SU-DHL-6 (cell line): ENCODE results near the gene MACF1.

ENCODE experiments used
- H2AFZ ChIP-seq: fragments of 200-600 bp; sonication (generic); 2 replicates; pipeline ENCODE4 v1.6.1; 2014; ENCODE audit warnings: low read depth, mild to moderate bottlenecking, moderate library complexity, mixed read lengths, antibody characterized with exemption, low read length; ENCODE audit not compliant: severe bottlenecking
- H3F3A ChIP-seq: fragments of 200-600 bp; shearing (Covaris generic); 2 replicates; pipeline ENCODE4 v1.6.0; 2016; ENCODE audit warnings: antibody characterized with exemption, mild to moderate bottlenecking; ENCODE audit not compliant: insufficient read depth
- H3K27ac ChIP-seq: fragments of 200-600 bp; sonication (generic); 2 replicates; pipeline ENCODE4 v1.5.1; 2016; ENCODE audit warnings: low read depth, mild to moderate bottlenecking, low read length, moderate library complexity, mixed read lengths
- H3K27me3 ChIP-seq: fragments of 200-600 bp; sonication (generic), shearing (Covaris generic); 2 replicates; pipeline ENCODE4 v1.6.0; 2014; ENCODE audit warnings: mild to moderate bottlenecking, low read length
- H3K36me3 ChIP-seq: fragments of 200-600 bp; sonication (generic); 2 replicates; pipeline ENCODE4 v1.6.1; 2014; ENCODE audit warnings: mild to moderate bottlenecking, low read length, mixed read lengths
- H3K4me2 ChIP-seq: fragments of 300-600, 200-600 bp; shearing (Covaris generic), sonication (generic); 2 replicates; pipeline ENCODE4 v1.6.0; 2014; ENCODE audit warnings: low read length, low read depth, mild to moderate bottlenecking; ENCODE audit not compliant: poor library complexity, severe bottlenecking
- H3K4me3 ChIP-seq: fragments of 200-600 bp; sonication (generic); 2 replicates; pipeline ENCODE4 v1.5.1; 2014; ENCODE audit warnings: antibody characterized with exemption, low read length, mild to moderate bottlenecking, mixed read lengths; ENCODE audit not compliant: insufficient read depth, poor library complexity, severe bottlenecking
- H3K79me2 ChIP-seq: fragments of 200-600 bp; sonication (generic); 2 replicates; pipeline ENCODE4 v1.6.1; 2014; ENCODE audit warnings: mild to moderate bottlenecking, low read length, moderate library complexity; ENCODE audit not compliant: insufficient read depth
- H3K9ac ChIP-seq: fragments of 200-600 bp; sonication (generic); 2 replicates; pipeline ENCODE4 v1.7.0; 2014; ENCODE audit warnings: mild to moderate bottlenecking, low read length
- H3K9me2 ChIP-seq: fragments of 200-600 bp; sonication (generic); replicated peaks from 2 replicates; pipeline ENCODE4 v1.6.1; 2014; ENCODE audit warnings: low read length; ENCODE audit not compliant: insufficient read depth
- H3K9me3 ChIP-seq: fragments of 200-600 bp; sonication (generic); 2 replicates; pipeline ENCODE4 v1.6.1; 2014; ENCODE audit warnings: low read length, mixed read lengths; ENCODE audit not compliant: insufficient read depth
- H4K20me1 ChIP-seq: fragments of 200-600 bp; sonication (generic); 2 replicates; pipeline ENCODE4 v1.6.1; 2014; ENCODE audit warnings: low read depth, mild to moderate bottlenecking, antibody characterized with exemption, low read length, moderate library complexity, mixed read lengths
- EZH2phosphoT487 ChIP-seq: fragments of 200-600 bp; sonication (generic), shearing (Covaris generic); conservative IDR thresholded peaks from 2 replicates; pipeline ENCODE4 v1.6.1; 2018; ENCODE audit warnings: mild to moderate bottlenecking, antibody characterized with exemption, low read length, moderate library complexity, mixed read lengths
- TF ChIP-seq, protein P1 (sequence below): fragments of 200-600 bp; sonication (generic); IDR thresholded peaks from one replicate; pipeline ENCODE4 v1.5.1; 2017; ENCODE audit warnings: antibody characterized with exemption, mild to moderate bottlenecking, low read length, moderate library complexity; ENCODE audit not compliant: insufficient read depth, poor library complexity, severe bottlenecking

The MACF1 gene

DNA sequence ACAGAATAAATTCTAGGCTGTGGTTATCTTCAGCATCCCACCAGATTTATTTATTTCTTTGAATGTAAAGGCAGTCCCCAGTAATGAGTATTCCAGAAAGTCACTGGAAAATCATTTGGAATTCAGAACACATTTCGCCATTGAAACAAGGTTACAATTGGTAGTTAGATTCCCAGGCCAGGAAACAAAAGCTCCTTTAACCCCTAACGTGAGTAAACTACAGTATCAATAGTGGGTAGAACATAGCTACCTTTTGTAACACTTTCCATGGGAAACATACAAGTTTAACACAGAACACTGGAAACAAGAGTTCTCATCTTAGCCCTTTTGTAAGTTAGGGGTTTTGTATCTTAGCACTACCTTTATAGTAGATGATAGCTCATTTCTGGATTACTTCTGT, 233.5 kb downstream of the MACF1 start:
- Histone ChIP-seq H3K79me2 (no peaks in the 10 kb centered on the region), H2AFZ (no peak overlapping the region), H3K9me2 (no peaks in the 10 kb centered on the region), H3K4me3 (no peak overlapping the region), H3K27me3 (no peaks in the 10 kb centered on the region), H3F3A (0 out of 2 replicates have a peak, but pooled peaks cover 3% of the 10 kb centered on the region), H4K20me1 (no peaks in the 10 kb centered on the region), H3K9ac (no peak overlapping the region), H3K9me3 (no peaks in the 10 kb centered on the region), H3K27ac (no peak overlapping the region), H3K36me3 (peaks cover 50% of the 10 kb centered on the region), H3K4me2 (no peak overlapping the region)
- TF ChIP-seq EZH2phosphoT487, result no peak
- TF ChIP-seq, protein P1, sequence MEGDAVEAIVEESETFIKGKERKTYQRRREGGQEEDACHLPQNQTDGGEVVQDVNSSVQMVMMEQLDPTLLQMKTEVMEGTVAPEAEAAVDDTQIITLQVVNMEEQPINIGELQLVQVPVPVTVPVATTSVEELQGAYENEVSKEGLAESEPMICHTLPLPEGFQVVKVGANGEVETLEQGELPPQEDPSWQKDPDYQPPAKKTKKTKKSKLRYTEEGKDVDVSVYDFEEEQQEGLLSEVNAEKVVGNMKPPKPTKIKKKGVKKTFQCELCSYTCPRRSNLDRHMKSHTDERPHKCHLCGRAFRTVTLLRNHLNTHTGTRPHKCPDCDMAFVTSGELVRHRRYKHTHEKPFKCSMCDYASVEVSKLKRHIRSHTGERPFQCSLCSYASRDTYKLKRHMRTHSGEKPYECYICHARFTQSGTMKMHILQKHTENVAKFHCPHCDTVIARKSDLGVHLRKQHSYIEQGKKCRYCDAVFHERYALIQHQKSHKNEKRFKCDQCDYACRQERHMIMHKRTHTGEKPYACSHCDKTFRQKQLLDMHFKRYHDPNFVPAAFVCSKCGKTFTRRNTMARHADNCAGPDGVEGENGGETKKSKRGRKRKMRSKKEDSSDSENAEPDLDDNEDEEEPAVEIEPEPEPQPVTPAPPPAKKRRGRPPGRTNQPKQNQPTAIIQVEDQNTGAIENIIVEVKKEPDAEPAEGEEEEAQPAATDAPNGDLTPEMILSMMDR, result no peak

DNA sequence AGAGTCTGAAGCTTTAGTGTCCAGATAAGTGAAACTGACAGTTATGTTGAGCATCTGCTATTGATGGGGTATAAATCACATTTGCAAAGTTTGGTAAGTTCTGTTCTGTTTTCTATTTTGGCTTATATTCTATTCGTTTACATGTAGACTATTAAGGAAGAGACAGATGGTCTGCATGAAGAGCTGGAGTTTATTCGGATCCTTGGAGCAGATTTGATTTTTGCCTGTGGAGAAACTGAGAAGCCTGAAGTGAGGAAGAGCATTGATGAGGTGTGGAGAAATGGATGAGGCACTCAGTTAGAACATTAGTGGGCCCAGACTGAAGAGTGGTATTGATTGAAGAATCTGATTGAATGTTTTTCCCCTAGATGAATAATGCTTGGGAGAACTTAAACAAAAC, 236.4 kb downstream of the MACF1 start:
- Histone ChIP-seq H3F3A (no peaks in the 10 kb centered on the region), H4K20me1 (no peaks in the 10 kb centered on the region), H3K9ac (no peak overlapping the region), H3K79me2 (no peaks in the 10 kb centered on the region), H3K9me2 (no peaks in the 10 kb centered on the region), H2AFZ (no peak overlapping the region), H3K9me3 (no peaks in the 10 kb centered on the region), H3K36me3 (peaks cover 45% of the 10 kb centered on the region), H3K27ac (no peak overlapping the region), H3K4me3 (no peak overlapping the region), H3K27me3 (no peaks in the 10 kb centered on the region), H3K4me2 (no peak overlapping the region)
- TF ChIP-seq EZH2phosphoT487, result no peak
- TF ChIP-seq, protein P1, result no peak

DNA sequence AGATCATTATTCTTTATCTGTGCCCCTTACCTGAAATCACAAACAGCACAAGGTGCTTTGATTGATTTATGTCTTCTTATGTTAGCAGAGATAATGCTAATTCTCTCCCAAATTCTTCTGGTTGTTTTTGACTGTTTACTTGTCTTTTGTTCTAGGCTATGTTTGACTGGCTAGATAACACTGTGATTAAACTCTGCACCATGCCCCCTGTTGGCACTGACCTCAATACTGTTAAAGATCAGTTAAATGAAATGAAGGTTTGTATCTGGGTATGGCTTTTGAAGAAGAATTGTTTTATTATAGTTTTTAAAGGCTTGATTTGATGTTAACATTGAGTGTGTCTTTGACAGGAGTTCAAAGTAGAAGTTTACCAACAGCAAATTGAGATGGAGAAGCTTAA, 237.3 kb downstream of the MACF1 start:
- Histone ChIP-seq H2AFZ (no peak overlapping the region), H4K20me1 (no peaks in the 10 kb centered on the region), H3K27ac (no peak overlapping the region), H3K4me3 (no peak overlapping the region), H3K9me2 (no peaks in the 10 kb centered on the region), H3K9ac (no peak overlapping the region), H3K27me3 (no peaks in the 10 kb centered on the region), H3K4me2 (no peak overlapping the region), H3K79me2 (no peaks in the 10 kb centered on the region), H3K36me3 (peaks cover 42% of the 10 kb centered on the region), H3F3A (no peaks in the 10 kb centered on the region), H3K9me3 (no peaks in the 10 kb centered on the region)
- TF ChIP-seq EZH2phosphoT487, result no peak
- TF ChIP-seq, protein P1, result no peak

DNA sequence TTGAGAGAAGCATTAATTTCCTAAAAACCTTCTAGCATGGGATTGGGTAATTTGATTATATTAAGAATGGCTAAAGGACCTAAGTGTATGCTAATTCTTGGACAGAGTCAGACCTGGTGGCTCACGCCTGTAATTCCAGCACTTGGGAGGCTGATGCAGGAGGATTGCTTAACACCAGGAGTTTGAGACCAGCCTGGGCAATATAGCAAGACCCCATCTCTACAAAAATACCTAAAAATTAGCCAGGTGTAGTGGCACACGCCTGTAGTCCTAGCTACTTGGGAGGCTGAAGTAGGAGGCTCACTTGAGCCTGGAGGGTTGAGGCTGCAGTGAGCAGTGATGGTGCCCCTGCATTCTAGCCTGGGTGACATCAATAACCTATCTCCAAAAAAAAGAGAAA, 241.1 kb downstream of the MACF1 start:
- Histone ChIP-seq H3K9me2 (no peaks in the 10 kb centered on the region), H3K9ac (no peak overlapping the region), H3K9me3 (no peaks in the 10 kb centered on the region), H4K20me1 (no peaks in the 10 kb centered on the region), H3K4me3 (no peak overlapping the region), H3K27ac (no peak overlapping the region), H3K4me2 (no peak overlapping the region), H3F3A (no peaks in the 10 kb centered on the region), H2AFZ (no peak overlapping the region), H3K27me3 (no peaks in the 10 kb centered on the region), H3K79me2 (no peaks in the 10 kb centered on the region), H3K36me3 (peaks cover 67% of the 10 kb centered on the region)
- TF ChIP-seq, protein P1, result no peak
- no peak for TF ChIP-seq EZH2phosphoT487
